ENCODE measurements around the gene KDM5B. TPM values are rescaled to one million over a fixed set of nuclear protein-coding genes. Genes with fewer than 3 reads are reported as not detected.

KDM5B gene
- total and polyA plus RNA-seq, 2 of the 8 experiments (the other 6 are each of a cell fraction or from before 2014, with no cell fraction given): 73.3 to 210 TPM

GRCh38 chr1:202677433-202677832 is 130.8 kb downstream of the KDM5B start:
- WGBS, 2 experiments (ENCODE audit: extremely low coverage in 1 of 2, insufficient coverage in 1 of 2, insufficient read length in 1 of 2, insufficient replicate concordance in 2 of 2, low coverage in 1 of 2, low lambda C conversion rate in 2 of 2, missing lambda C conversion rate in 1 of 2): 79% methylated on average over 2 of the region's 2 CpGs; no CpG with 5 or more reads in 1 of the 2 experiments
- ChIA-PET CTCF (ENCODE audit: partially characterized antibody) (interaction anchor here (4.7 to 7.8 kb wide), 3 partner anchors 12 to 21 kb away, joined by 39 to 94 read pairs (median 41); no protein-coding TSS in a partner anchor), POLR2A (ENCODE audit: partially characterized antibody) (interaction anchor here (1.1 kb wide), 1 partner anchor 9 kb away, joined by 3 read pairs; no protein-coding TSS in a partner anchor)
- Histone ChIP-seq H2BK15ac (ENCODE audit: low read length) (no peak overlapping the region), H3K14ac (ENCODE audit: insufficient read length) (no peak overlapping the region), H3K27ac (ENCODE audit: low read depth, low read length) (no peak overlapping the region), H3K79me1 (ENCODE audit: low read depth, low read length) (no peaks in the 10 kb centered on the region), H3K4ac (replicated peaks; ENCODE audit: insufficient read length, low read depth, low read length) (no peak overlapping the region), H3K9me3 (ENCODE audit: insufficient read depth in 2 of 2, low read depth in 1 of 2, low read length in 1 of 2) (no peaks in the 10 kb centered on the region), H4K91ac (replicated peaks; ENCODE audit: insufficient read length, low read length) (no peak overlapping the region), H2BK120ac (replicated peaks; ENCODE audit: low read depth, low read length) (no peak overlapping the region), H4K5ac (ENCODE audit: insufficient read length, low read depth, low read length) (no peak overlapping the region), H4K20me1 (replicated peaks in 1 of 2; ENCODE audit: control insufficient read depth in 1 of 2, insufficient read depth in 2 of 2, low read length in 2 of 2) (peaks cover 0 to 4% of the 10 kb centered on the region in 2 experiments), H3K23me2 (ENCODE audit: low read depth, low read length) (no peaks in the 10 kb centered on the region), H2AFZ (ENCODE audit: low read length) (no peak overlapping the region), H3K4me1 (replicated peaks in 1 of 4; ENCODE audit: control insufficient read depth in 3 of 4, insufficient read depth in 4 of 4, low read length in 3 of 4) (peaks cover 3 to 13% (median 6%) of the 10 kb centered on the region in 4 experiments; a peak in 5 of 7 replicates), H3K36me3 (ENCODE audit: control insufficient read depth in 2 of 4, insufficient read depth in 4 of 4, low read length in 3 of 4) (no peaks in the 10 kb centered on the region), H3K56ac (replicated peaks; ENCODE audit: insufficient read length, low read depth, low read length) (no peak overlapping the region), H3K4me2 (ENCODE audit: insufficient read depth in 1 of 2, low read depth in 2 of 2, low read length in 2 of 2) (no peak overlapping the region), H3K79me2 (ENCODE audit: control insufficient read depth in 1 of 2, insufficient read depth in 2 of 2, low read length in 2 of 2) (no peaks in the 10 kb centered on the region; a peak in 1 of 4 replicates), H3K18ac (ENCODE audit: extremely low read depth, low read length) (no peak overlapping the region), H3K9ac (replicated peaks in 1 of 4; ENCODE audit: extremely low read depth in 1 of 4, low read depth in 3 of 4, low read length in 3 of 4) (no peak overlapping the region), H2BK5ac (ENCODE audit: low read depth, low read length) (no peak overlapping the region), H4K8ac (ENCODE audit: extremely low read depth, insufficient read depth, low read length) (no peak overlapping the region), H2BK12ac (ENCODE audit: low read depth, low read length) (no peak overlapping the region), H2AK5ac (ENCODE audit: low read depth, low read length) (no peak overlapping the region), H2BK20ac (ENCODE audit: low read length) (no peak overlapping the region), H3K27me3 (replicated peaks in 1 of 4; ENCODE audit: control insufficient read depth in 3 of 4, extremely low read depth in 1 of 4, insufficient read depth in 3 of 4, low read length in 3 of 4) (no peaks in the 10 kb centered on the region), H3K23ac (ENCODE audit: insufficient read length) (no peak overlapping the region), H3K4me3 (ENCODE audit: extremely low read depth in 1 of 4, insufficient read depth in 2 of 4, low read depth in 3 of 4, low read length in 4 of 4) (no peak overlapping the region)
- TF ChIP-seq ATF2 (IDR thresholded peaks at IDR 0.05; ENCODE audit: low read length) (no peak), JUND (IDR thresholded peaks at IDR 0.05; ENCODE audit: low read length) (no peak), NRF1 (IDR thresholded peaks at IDR 0.05; ENCODE audit: low read depth, low read length) (no peak), TCF12 (IDR thresholded peaks at IDR 0.05; ENCODE audit: low read depth, low read length) (no peak), TEAD4 (IDR thresholded peaks at IDR 0.05; ENCODE audit: low read depth, low read length) (no peak), ZNF274 (IDR thresholded peaks at IDR 0.05; ENCODE audit: borderline replicate concordance, extremely low read depth, low read length) (no peak), KDM1A (IDR thresholded peaks at IDR 0.05; ENCODE audit: borderline replicate concordance, low read length) (no peak), USF2 (IDR thresholded peaks at IDR 0.05; ENCODE audit: low read length) (no peak), BRCA1 (IDR thresholded peaks at IDR 0.05; ENCODE audit: low read depth, low read length) (no peak), CBX5 (IDR thresholded peaks at IDR 0.05; ENCODE audit: low read depth, low read length) (no peak), POLR2A (IDR thresholded peaks at IDR 0.05; ENCODE audit: control extremely low read depth in 1 of 2, low read depth in 2 of 2, low read length in 2 of 2) (no peak)
- no peak for DNase-seq (ENCODE audit: low read depth in 1 of 2, low spot score in 2 of 2)
- FAIRE-seq: no peak

Measured in H1 (cell line).